GM19193 (cell line): Measurements from ENCODE around the gene AHCYL1.

Source experiments
- POLR2A ChIP-seq: IDR thresholded peaks from 4 replicates; pipeline ENCODE4 v1.6.1; 2011; ENCODE audit not compliant: insufficient read depth, insufficient read length; ENCODE audit errors: extremely low read depth

Gene AHCYL1

DNA sequence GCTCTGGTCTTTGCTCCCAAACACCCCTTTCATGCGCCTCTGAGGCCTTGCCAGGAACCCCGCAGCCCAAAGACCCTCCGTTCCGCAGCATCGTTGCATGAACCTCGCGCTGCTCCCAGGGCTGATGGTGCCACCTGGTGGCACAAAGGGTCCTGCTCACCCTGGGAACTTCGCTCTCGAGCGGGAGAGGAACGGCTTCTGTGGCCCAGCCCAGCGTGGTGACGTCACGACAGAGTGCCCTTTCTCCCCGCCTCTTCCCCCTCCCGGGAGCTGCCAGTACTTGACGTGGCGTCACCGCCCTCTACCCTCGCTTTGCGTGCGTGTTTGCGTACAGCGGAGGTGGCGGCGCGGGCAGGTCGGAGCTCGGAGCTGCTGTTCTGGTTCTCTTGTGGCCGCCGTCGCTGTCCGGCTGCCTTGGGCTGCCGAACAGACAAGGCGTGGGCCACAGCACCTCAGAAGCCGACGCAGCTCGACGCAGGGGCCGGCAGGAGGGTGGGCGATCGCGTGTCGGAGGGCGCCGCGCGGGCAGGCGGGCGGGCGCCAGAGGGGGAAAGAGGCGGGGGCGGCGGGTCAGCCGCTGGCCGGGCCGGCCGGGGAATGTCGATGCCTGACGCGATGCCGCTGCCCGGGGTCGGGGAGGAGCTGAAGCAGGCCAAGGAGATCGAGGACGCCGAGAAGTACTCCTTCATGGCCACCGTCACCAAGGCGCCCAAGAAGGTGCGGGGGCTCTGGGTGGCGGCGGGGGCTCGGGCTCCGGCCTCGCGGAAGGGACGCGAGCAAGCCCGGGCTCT is at the start of gene AHCYL1:
Gene AHCYL1 (plus strand): TSS at position 310 of the 791 bp plus-strand sequence. CDS start 288 bp downstream, at position 598.
- peak; percentile 80 for TF ChIP-seq POLR2A

DNA sequence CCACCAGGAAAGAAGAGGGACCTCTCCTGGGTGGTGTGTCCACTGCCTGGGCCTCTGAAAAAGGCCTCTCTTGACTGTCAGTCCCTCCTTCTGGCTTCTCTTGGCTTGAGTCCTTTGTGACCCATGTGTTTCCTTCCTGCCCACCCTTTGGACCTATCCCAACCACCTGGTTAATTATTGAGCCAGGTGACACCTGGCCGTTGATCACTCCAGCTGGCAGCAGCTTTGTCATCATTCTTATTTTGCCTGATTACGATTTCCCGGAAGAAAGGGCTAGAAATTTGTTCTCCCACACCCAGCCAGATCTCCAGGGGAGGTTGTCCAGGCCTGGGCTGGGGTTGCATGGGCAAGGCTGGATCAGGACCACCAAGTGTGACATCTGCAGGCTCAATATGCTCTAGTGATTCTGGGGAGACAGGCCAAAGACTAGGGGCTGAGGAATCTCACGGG is 49.1 kb upstream of the AHCYL1 start:
- TF ChIP-seq POLR2A: no peak

DNA sequence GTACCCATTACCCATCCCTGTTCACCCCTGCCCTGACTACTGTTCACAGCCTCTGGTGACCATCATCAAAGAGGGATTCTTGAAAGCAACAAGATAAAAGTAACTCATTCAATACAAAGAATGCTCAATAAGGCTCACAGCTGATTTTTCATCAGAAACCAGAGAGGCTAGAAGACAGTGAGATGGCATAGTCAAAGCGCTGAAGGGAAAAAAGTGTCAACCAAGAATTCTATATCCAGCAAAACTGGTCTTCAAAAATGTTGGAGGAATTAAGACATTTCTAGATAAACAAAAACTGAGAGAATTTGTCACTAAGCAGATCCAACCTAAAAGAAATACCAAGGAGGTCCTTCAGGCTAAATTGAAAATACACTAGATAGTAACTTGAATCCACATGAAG is 46.8 kb upstream of the AHCYL1 start:
- no peak for TF ChIP-seq POLR2A

DNA sequence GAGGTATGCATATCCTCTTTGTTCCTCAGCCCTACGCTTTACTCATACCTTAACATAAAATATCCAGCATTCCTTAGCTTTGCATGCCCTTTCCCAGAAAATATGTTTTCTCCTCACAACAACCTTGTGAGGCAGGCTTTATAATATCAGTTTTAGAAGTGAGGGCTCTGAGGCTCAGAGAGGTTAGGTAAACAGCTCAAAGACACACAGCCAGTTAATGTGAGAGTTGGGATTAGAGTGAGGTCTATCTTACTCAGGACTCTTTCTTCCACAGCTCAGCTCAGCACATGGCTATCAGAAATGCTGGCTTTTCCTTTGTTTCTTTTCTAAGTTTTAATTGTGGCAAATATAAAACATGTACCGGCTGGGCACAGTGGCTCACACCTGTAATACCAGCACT is 46.0 kb upstream of the AHCYL1 start:
- no peak for TF ChIP-seq POLR2A

DNA sequence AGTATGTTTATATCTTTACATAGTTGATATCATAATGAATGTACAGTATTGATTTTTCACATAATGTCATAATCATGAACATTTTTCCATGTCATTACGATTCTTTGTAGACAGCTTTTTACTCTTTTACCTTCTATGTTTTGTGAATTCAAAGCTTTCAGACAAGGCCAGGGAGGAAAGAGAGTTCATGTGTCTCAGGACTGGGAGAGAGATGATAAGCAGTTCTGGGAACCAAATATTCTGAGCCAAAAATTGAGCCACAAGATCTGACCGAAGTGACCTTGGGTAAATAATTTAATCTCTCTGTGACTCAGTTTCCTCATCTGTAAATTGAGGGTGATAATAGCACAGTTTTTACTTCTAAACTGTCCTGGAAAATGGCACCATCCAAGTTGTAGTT is 42.1 kb upstream of the AHCYL1 start:
- TF ChIP-seq POLR2A: no peak

DNA sequence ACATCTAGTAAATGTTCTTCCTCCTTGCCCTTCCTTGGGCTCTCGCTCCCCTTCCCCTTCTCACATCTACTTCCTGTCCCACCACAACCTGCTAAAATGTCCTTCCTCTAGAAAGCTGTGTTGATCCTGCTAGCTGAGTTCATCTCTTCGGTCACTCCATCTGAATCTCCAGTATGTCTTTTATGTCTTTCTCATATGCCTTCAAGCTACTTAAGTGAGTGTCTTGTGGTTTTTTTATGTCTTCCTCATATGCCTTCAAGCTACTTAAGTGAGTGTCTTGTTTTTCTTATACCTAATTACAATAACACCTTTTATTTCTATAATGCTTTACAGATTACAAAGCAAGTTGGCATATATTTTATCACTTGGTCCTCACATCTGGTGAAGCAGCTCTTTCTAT is 40.0 kb upstream of the AHCYL1 start:
- TF ChIP-seq POLR2A: no peak

DNA sequence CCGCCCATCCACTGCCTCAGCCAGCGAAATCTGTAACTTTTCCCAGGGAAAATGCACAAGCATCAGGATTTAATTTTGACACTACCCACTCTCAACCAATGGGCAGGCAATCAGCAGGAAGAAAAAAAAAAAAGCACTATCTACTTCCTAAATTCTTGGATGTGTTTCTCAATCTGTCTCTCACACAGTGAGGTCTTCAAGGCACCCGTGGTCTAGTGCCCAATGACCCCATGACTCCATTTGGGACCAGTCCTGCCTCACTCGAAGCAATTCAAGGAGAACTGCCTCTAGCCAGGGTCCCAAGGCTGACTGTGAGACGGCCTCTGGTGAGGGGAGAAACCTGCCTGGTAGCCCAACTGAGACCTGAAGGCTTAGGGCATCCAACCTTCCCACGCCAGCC is 38.1 kb upstream of the AHCYL1 start:
- TF ChIP-seq POLR2A: no peak

DNA sequence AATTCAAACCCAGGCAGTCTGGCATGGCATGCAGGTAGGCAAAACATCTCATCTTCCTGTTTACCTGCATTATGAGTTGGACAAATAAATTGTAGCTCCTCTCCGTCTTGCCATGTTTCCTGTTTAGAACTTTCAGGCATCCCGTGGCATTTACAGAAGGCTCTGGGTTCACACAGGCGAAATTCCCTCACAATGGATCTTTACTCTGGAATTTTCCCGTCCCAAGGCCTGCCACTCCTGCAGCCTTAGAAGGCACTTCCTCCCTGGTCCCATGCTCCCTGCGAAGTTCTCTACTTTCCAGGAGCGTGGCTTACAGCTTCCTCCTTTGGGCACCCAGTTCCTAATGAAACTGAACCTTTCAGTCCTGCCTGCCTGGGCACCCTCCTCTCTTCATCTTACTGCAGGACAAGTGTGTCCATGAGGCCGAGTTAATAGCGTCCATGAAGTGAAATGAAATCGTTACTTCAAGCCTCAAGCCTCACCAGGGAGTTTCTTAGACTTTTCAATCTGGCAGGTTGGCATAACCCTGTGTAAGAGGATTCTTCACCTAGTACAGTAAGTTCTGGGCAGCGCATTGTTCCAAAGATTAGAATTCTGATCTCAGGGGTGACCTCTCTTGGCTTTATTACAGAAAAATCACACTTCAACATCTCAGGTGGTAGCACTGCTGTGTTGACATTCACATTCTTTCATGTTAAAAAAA is 36.8 kb upstream of the AHCYL1 start:
- TF ChIP-seq POLR2A: no peak

DNA sequence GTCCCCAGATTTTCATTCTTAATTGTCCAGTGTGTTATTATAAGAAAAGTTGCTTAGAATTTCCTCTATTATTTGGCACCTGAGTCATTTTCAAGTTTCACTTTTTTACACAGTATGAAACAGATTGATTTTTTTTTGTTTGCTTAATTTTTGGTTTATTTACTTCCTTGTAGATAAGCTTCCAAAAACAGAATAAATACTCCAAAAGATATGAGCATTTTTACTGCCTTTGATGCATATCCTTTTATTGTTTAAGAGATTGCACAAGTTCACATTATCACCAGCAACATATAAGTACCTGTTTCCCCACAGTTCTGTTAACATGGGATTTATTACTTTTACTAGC is 36.3 kb upstream of the AHCYL1 start:
- no peak for TF ChIP-seq POLR2A

DNA sequence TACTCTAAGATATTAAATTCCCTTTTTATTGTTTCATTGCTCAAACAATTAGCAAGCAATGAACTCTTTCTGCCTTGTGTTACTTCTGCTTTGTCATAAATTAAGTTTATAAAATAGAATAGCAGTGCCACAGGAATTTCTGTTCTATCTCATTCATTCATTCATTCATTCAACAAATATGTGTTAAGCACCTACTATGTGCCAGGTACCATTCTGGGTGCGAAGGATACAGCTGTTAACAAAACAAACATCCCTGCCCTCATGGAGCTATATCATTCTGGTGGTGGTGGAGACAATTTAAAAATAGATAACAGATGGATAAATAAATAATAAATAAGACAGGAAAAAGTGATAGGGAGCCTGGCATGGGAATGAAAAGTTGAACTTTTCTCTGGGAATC is 34.5 kb upstream of the AHCYL1 start:
- TF ChIP-seq POLR2A: no peak

DNA sequence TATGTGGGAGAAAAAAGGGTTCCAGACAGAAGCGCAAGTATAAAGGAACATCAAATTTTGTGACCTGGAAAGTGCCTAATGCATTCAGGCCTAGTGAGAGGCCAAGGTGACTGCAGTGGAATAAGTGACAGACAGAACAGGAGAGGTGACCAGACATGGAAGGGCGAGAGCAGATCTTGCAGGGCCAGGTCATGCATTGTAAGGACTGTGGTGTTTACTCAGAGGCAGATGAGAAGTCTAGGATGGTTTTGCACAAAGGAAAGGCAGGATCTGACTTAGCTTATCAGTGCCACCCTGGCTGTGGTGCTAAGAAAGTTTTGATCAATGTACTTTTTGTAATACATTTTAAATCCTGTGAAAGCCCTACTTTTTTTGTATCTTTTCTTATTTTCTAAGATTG is 34.1 kb upstream of the AHCYL1 start:
- no peak for TF ChIP-seq POLR2A

DNA sequence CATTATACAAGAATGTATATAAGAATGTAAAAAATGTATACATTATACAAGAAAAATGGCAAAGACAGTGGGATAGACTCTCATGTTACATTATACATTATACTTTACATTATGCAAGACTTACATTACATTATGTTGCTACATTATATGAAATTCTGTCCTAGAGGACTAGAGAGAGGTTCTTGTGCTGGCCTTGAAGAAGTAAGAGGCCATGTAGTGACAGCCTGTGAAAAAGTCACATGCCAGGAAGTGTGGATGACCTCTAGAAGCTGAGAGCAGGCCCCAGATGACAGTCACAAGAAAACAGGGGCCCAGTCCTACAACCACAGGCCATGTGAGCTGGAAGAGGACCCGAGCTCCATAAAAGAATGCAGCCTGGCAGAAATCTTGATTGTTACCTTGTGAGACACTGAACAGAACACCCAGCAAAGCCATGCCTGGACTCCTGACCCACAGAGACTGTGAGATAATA is 30.5 kb upstream of the AHCYL1 start:
- TF ChIP-seq POLR2A: no peak

DNA sequence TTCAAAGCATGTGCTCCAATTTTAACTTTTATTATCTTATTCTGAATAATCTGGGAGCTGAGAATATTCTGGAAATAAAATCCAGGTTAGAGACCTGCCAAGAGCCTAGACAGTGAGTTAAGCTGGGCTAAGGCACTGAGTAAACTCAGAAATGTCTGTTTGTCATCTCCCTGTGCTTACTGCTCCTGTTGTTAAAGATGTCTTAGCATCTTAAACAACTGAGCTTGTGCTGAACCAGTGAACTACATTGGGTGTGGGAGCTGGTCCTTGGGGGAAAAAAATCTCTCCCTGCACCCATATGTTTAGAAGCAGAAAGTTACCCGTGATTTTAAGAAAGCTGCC is 25.0 kb upstream of the AHCYL1 start:
- TF ChIP-seq POLR2A: no peak

DNA sequence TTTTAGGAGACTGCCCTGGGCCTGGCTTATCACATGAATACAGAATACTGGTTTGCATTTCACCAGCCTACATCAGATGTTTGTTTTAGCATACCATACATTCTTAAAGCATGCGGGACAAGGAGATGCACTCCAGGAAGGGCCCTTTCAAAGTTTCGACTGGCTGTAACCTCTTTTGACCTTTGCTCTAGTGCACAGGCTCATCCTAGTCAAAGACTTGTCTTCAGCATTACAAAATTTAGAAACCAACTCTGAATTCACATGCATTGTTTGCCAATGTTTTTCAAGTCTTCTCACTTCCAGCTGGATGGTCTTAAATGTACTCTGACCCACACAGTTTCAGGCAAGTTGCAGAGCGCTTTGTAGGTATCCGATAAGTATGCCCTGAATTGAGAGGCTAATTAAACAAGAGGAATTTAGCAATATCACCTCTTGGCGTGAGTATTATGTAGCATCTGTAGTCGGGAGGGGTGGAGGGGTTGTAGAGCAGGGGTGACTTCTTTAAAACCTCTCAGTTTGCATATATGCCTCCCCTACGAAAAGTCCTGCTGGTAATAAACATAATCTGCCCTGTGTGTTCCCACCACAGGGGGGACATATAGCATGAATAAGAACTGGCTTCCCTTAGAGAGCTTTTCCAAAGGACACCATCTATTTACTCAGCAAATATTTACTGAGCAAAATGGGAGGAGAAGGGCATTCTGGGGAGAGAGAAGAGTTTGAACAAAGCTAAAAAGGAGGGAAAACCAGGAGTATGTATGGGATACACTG is 24.4 kb upstream of the AHCYL1 start:
- no peak for TF ChIP-seq POLR2A

DNA sequence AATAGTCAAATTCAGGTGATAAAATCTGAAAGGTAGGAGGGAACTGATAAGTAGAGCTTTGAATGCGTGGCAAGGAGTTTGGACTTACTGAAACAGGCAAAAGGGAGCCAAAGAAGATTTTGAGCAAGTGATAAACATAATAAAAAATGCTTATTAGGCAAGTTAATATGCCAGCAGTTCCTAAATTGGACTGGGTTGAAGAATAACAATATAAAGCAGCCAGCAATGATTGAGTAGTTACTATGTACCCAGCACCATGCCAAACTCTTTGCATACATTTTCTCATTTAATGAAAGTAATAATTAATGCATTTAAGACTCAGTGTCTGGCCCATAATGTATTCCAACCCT is 23.8 kb upstream of the AHCYL1 start:
- no peak for TF ChIP-seq POLR2A

DNA sequence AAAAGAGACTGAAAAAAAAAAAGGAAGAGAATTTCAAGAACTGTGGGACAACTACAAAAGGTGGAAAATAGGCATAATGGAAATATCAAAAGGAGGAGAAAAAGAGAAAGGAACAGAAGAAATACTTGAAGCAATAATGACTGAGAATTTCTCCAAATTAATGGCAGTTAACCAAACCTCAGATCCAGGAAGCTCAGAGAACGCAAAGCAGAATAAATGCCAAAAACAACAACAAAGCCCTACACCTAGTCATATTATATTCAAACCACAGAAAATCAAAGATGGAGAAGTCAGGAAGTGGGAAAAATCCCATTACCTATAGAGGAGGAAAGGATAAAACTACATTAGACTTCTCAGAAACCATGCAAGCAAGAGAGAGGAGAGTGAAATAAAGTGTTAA is 20.7 kb upstream of the AHCYL1 start:
- TF ChIP-seq POLR2A: no peak
